ENCODE measurements around the gene C19orf53.
"Not testable (repeated sequence)": the region's sequence is repeated elsewhere in the genome, so short reads cannot be mapped to it uniquely, and the experiment has no call there.

The C19orf53 gene

GRCh38 chr19:13774217-13775191 lies at the start of gene C19orf53:
Gene C19orf53 (plus strand): TSS chr19:13774456. CDS start chr19:13774478, 22 bp downstream.
- peak; percentile 77 to 79 for DNase-seq (ENCODE audit: low read depth in 2 of 2)

- DNase-seq (ENCODE audit: low read depth in 2 of 2): no peak
Measured at GRCh38 chr19:13726323-13726722, 47.9 kb upstream of the C19orf53 start.

GRCh38 chr19:13727798-13728197 lies 46.5 kb upstream of the C19orf53 start:
- DNase-seq (ENCODE audit: low read depth in 2 of 2): no peak

GRCh38 chr19:13729859-13730258 lies 44.4 kb upstream of the C19orf53 start:
- no peak for DNase-seq (ENCODE audit: low read depth in 2 of 2)

GRCh38 chr19:13731147-13731964 lies 42.9 kb upstream of the C19orf53 start:
- peak; percentile 85 to 93 for DNase-seq (ENCODE audit: low read depth in 2 of 2)

GRCh38 chr19:13732337-13732736 lies 41.9 kb upstream of the C19orf53 start:
- no peak for DNase-seq (ENCODE audit: low read depth in 2 of 2)

GRCh38 chr19:13734751-13735150 lies 39.5 kb upstream of the C19orf53 start:
- DNase-seq (ENCODE audit: low read depth in 2 of 2): no peak

GRCh38 chr19:13738073-13738472 lies 36.2 kb upstream of the C19orf53 start:
- no peak for DNase-seq (ENCODE audit: low read depth in 2 of 2)

GRCh38 chr19:13741893-13742292 lies 32.4 kb upstream of the C19orf53 start:
- no peak for DNase-seq (ENCODE audit: low read depth in 2 of 2)

- DNase-seq (ENCODE audit: low read depth in 2 of 2): no peak
Measured at GRCh38 chr19:13742756-13743155, 31.5 kb upstream of the C19orf53 start.

- DNase-seq (ENCODE audit: low read depth in 2 of 2): no peak
Measured at GRCh38 chr19:13744174-13744573, 30.1 kb upstream of the C19orf53 start.

GRCh38 chr19:13747098-13747453 lies 27.2 kb upstream of the C19orf53 start:
- DNase-seq (ENCODE audit: low read depth in 2 of 2): no peak

- DNase-seq (ENCODE audit: low read depth in 2 of 2): no peak
Measured at GRCh38 chr19:13748169-13748828, 26.0 kb upstream of the C19orf53 start.

GRCh38 chr19:13751436-13751835 lies 22.8 kb upstream of the C19orf53 start:
- no peak for DNase-seq (ENCODE audit: low read depth in 2 of 2)

GRCh38 chr19:13753622-13754021 lies 20.6 kb upstream of the C19orf53 start:
- DNase-seq (ENCODE audit: low read depth in 2 of 2): not testable (repeated sequence)

GRCh38 chr19:13756210-13756609 lies 18.0 kb upstream of the C19orf53 start:
- DNase-seq (ENCODE audit: low read depth in 2 of 2): no peak

GRCh38 chr19:13757805-13758772 lies 16.2 kb upstream of the C19orf53 start:
- DNase-seq (ENCODE audit: low read depth in 2 of 2): no peak

GRCh38 chr19:13758795-13759194 lies 15.5 kb upstream of the C19orf53 start:
- DNase-seq (ENCODE audit: low read depth in 2 of 2): no peak

GRCh38 chr19:13761423-13761822 lies 12.8 kb upstream of the C19orf53 start:
- no peak for DNase-seq (ENCODE audit: low read depth in 2 of 2)

- no peak for DNase-seq (ENCODE audit: low read depth in 2 of 2)
Measured at GRCh38 chr19:13762635-13763235, 11.5 kb upstream of the C19orf53 start.

All from stimulated activated CD4-positive, alpha-beta T cell treated with anti-CD3 and anti-CD28 coated beads, Interleukin-15, amount 100 ng/mL, for 48 hours (primary cell).